Measurements from ENCODE around the gene IGSF21.

- no peak for TF ChIP-seq CTCF (IDR thresholded peaks at IDR 0.05)
- TF ChIP-seq POLR2A (IDR thresholded peaks at IDR 0.05): no peak
These were observed 41.0 kb upstream of the IGSF21 start for GRCh38 chr1:18066576-18066975.

Data from vagina (tissue), 2 donors.